Measurements from ENCODE around the gene SNAPC2.

Gene SNAPC2

DNA sequence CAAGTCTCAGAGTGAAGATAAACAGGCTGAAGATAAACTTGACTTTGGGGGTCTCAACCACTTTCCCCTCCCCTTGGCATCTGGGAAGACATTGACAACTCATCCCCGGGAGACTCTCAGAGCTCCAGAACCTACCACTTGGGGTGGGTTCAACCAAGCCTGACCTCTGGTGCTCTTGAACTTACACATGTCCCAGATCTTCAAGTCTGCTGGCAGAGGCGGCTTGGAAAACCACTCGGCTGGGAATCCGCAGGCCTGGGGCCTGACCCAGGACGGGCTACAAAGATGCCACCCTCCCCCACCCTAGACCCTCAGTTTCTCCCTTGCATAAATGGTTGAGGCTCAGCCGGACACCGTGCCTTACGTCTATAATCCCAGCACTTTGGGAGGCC lies 31.3 kb upstream of the SNAPC2 start:
- no peak for DNase-seq

DNA sequence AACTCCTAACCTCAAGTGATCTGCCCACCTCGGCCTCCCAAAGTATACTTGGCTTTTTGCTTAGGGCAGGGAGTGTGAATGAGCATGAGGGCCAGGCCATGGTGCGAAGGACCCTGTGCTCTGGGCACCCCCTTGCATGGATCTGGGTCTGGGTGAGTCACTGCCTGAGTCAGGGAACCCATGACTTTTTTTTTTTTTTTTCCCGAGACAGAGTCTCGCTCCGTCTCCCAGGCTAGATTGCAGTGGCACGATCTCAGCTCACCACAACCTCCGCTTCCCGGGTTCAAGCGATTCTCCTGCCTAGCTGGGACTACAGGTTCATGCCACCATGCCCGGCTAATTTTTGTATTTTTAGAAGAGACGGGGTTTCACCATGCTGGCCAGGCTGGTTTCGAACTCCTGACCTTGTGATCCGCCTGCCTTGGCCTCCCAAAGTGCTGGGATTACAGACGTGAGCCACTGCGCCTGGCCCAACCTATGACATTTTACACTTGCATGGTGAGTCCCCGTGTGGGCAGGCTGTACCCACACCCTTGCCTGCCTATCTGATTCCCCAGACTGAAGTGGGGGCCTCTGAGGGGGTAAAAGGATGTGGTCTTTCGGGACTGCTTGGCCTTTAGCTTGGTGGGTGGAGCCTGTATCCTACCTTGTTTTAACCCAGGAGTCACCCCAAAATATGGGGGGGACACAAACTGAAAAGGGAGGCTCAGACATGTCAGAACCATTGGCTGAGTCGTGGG lies 26.6 kb upstream of the SNAPC2 start:
- peak; percentile 66 for DNase-seq

DNA sequence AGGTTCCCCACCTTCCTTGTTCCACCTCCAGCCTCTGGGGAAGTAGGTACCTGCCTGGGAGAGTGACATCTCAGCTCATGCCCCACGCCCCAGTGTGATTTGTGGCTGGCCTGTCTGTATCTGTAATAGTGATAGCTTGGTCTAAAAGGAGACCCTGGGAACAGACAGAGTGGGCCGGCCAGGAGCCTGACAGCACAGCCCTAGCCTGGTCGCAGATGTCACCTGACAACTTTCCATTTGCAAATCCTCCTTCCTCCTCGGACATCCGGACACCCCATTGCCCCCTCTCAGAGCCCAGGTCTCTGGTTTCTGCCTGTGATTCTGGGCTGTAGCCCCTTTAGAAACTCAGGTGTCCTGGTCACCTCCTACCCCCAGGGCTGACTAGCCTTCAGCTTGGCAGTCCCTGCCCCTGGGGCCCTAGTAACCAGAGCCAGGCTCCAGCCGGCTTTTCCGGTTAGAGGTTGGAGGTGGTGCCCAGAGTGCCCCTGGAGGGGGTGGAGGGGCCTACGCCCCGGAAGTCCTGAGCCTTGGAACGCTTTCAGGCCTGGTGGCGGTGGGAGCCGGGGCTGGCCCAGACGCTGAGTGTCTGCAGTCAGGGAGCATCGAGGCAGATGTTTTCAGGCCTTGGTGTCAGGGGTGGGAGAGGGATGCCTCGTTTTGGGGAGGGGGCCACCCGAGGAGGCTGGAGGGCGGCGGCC lies 25.4 kb upstream of the SNAPC2 start:
- no peak for DNase-seq

DNA sequence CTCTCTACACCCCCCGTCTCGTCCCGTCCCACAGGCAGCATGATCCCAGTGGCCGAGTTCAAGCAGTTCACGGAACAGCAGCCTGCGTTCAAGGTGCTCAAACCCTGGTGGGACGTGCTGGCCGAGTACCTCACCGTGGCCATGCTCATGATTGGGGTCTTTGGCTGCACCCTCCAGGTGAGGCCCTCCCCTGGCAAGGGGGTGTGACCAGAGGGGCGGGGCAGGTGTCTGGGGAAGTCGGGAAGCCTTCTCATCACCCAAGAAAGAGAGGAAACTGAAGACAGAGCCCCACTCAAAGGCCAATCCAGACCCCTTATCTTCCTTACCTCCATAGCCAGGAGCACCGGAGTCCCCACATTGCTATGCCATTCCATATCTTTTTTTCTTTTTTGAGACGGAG lies 24.6 kb upstream of the SNAPC2 start:
- no peak for DNase-seq

DNA sequence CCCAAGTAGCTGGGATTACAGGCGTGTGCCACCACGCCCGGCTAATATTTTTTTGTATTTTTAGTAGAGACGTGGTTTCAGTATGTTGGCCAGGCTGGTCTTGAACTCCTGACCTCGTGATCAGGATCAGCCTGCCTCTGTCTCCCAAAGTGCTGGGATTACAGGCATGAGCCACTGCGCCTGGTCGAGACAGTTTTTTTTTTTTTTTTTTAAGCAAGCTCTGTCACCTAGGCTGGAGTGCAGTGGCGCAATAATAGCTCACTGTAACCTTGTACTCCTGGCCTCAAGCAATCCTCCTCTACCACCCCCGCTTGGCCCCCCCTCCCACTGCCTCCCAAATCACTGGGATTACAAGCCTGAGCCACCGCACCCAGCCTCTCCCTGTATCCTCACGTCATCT lies 22.8 kb upstream of the SNAPC2 start:
- no peak for DNase-seq

DNA sequence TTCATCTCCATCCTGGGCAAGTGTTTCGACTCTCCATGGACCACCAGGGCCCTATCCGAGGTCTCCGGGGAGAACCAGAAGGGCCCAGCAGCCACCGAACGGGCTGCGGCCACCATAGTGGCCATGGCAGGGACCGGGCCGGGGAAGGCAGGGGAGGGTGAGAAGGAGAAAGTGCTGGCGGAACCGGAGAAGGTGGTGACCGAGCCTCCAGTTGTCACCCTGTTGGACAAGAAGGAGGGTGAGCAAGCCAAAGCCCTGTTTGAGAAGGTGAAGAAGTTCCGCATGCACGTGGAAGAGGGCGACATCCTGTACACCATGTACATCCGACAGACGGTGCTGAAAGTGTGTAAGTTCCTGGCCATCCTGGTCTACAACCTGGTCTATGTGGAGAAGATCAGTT lies 21.2 kb upstream of the SNAPC2 start:
- no peak for DNase-seq

DNA sequence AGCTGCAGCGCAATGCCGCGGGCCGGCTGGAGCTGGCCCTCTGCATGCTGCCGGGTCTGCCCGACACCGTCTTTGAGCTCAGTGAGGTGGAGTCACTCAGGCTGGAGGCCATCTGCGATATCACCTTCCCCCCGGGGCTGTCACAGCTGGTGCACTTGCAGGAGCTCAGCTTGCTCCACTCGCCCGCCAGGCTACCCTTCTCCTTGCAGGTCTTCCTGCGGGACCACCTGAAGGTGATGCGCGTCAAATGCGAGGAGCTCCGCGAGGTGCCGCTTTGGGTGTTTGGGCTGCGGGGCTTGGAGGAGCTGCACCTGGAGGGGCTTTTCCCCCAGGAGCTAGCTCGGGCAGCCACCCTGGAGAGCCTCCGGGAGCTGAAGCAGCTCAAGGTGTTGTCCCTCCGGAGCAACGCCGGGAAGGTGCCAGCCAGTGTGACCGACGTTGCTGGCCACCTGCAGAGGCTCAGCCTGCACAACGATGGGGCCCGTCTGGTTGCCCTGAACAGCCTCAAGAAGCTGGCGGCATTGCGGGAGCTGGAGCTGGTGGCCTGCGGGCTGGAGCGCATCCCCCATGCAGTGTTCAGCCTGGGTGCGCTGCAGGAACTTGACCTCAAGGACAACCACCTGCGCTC lies 20.3 kb upstream of the SNAPC2 start:
- DNase-seq, result no peak

DNA sequence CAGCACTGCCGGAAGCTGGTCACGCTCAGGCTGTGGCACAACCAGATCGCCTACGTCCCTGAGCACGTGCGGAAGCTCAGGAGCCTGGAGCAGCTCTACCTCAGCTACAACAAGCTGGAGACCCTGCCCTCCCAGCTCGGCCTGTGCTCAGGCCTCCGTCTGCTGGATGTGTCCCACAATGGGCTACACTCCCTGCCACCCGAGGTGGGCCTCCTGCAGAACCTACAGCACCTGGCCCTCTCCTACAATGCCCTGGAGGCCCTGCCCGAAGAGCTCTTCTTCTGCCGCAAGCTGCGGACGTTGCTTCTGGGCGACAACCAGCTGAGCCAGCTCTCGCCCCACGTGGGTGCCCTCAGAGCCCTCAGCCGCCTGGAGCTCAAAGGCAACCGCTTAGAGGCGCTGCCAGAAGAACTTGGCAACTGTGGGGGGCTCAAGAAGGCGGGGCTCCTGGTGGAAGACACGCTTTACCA lies 19.7 kb upstream of the SNAPC2 start:
- DNase-seq, result no peak

DNA sequence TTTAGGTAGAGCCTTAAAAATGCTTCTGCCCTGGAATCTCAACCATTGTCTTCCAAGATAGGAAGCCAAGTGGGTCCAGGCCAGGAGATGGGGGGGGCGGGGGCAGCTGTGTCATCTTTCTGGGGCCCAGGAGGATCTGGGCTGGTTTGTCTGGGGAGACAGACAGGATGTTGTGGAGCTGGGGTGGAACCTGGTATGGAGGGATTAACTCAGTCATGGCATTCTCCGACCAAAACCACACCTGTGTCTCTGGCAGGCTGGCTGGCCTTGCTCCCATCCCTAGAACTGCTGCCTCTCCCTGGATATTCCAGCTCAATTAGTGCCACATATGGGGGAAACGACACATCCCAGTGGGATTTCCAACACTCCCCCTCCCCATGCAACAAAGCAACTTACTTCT lies 19.2 kb upstream of the SNAPC2 start:
- no peak for DNase-seq

DNA sequence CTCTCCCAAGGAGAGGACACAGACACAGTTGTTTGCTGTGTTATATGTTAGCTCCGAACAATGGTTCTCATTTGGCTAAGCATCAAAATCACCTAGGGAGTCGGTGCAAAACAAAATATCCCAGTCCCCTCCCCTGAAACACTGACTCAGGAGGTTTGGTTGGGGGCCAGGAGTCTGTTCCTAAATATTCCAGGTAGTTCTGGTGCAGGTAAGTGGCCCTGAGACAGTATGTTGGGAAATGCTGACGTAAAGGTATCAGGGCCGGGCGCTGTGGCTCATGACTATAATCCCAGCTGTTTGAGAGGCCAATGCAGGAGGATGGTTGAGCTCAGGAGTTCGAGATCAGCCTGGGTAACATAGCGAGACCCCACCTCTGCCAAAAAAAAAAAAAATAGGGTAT lies 18.8 kb upstream of the SNAPC2 start:
- no peak for DNase-seq

DNA sequence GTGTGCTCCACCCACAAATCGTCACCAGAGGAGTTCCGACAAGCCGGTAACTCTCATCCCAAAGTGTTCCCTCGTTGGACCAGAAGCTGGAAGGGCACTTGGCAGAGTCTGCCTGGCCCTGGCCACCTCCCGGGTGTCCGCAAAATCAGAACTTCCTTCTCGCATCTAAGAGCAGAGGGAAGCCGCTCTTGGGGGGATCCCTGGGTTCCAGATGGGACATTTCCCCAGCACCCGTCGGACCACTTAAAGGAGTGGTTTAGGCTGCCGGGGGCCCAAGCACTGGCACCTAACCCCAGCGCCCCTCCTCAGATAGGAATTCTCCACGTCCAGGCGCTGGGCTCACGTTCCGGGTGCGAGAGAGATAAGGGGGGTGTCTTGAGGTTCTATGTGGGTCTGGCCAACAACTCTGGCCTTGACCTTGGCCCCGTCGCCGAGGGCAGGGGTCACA lies 17.3 kb upstream of the SNAPC2 start:
- no peak for DNase-seq

DNA sequence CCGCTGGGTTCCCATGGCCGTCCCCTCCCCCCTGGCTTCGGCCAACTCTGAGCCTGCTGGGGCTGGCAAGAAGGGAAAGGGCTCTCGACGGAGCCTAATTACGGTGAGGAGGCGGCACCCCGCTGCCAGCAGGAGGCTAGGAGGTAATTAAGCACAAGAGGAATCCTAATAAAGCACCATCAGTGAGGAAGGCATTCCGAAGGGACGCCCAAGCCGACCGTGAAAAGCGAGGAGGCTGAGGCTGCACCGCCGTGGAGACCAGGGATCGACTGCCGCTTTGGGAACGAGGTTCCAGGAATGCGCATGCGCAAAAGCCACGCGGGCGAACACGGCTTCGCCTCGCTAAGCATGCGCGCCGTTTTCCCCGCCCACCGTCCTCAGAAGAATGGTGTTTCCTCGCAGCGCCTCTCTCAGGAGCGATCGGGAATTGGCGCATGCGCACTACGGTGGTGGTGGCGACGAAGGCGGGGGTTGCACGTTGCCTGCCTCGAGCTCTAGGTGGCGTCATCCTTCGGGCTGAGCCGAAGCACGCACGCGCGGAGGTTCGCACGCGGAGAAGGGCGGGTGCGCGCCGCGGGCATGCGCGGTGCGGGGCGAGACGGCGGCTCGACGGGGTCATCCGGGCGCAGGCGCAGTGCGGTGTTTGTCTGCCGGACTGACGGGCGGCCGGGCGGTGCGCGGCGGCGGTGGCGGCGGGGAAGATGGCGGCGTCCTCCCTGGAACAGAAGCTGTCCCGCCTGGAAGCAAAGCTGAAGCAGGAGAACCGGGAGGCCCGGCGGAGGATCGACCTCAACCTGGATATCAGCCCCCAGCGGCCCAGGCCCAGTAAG lies 16.7 kb upstream of the SNAPC2 start, which contains the start of gene MAP2K7:
TSS of gene MAP2K7 (plus strand) at position 634 of the 830 bp plus-strand sequence. CDS start at position 702, 68 bp downstream.
- peak; percentile 100 for DNase-seq

DNA sequence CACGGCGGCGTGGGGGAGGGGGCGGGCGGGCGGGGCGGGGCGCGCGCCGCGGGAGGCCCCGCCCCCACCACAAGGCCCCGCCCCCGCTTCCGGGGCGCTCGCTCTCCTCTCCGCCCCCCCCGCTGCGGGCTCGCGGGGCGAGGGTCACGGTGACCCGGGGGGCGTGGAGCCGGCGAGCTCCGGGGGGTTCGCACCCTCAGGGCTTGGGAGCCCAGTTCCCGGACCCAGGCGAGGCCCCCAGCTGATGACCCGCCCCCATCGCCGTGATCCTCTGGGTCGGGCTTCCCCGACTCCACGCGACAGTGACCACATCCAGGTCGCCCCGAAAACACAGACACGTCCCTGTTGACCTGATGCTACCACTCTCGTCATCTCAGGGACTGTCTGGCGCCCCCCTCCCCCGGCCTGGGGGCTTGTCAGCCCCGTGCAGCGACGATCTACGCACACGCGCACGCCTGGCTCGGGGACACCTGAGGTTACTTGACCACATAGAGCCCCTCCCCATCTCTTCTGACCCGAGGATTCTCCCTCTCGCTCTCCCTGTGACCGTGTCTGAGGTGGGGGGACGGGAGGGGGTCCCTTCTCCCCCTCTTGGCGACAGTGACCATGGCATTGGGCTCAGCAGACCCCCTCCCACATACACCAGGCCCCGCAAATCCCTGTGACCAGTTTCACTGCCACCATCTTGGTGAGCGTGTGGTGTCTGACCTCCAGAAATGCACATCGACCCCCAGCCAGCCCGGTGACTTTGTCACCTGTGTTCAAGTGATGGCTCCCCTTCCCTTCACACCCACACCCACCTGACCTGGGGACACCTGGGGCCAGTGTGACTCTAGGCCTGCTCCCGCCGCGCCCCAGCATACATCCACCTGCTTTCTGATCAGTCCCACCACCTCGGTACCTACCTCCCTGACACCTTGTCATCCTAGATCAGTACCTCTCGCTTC lies 15.8 kb upstream of the SNAPC2 start:
- DNase-seq, result peak; percentile 44

DNA sequence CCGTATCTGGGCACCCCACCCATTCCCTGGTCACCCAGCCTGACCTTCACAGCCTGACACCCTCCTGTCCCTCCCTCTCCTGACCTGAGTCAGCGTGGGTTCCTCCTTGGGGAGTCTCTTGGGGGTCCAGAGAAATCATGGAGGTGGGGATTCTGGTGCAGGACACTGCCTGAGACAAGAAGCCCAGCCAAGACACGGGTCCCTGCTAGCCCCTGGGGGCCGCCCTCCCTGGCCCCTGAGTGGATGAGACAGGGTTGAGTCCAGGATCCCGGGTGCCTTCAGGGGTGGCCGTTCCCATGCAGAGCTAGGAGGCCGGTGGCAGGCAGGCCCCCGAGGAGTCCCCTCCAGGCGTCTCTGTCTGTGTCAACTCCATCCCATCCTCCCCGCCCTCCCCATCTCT lies 14.9 kb upstream of the SNAPC2 start:
- no peak for DNase-seq

DNA sequence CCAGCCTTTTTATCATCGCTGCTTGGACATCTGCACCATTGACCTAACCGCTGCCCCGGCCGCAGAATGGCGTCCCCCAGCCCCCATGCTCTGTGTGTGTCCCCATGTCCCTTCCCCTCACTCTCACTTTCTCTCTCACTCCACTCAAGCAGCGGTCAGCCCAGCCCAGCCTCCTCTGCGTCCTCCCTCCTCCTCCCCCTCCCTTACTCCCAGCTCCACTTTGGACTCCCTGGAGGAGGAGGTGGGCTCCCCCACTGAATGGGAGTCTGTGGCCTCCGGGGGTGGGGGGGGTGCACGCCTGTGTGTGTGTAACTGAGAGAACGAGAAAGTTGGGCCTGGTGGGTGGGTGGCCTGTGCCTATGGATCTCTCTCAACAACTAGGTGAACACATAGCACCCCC lies 14.3 kb upstream of the SNAPC2 start:
- DNase-seq, result no peak

DNA sequence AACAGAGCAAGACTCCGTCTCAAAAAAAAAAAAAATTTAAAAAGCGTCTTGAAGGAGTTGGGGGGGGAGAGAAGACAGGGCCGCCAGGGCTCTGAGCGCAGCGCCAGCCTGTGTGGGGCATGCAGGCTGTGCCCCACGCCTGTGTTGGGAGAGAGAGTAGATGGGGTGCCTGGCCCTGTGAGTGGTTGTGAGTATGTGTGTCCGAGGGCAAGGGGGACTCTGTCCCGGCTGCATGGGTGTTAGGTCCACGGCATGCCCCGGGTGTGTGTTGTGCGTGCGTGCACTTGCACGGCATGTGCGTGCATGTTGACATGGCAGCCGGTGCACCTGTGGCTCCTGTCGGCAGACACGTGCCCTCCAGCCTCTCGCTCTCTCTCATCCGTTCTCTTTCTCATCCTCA lies 13.0 kb upstream of the SNAPC2 start:
- no peak for DNase-seq

DNA sequence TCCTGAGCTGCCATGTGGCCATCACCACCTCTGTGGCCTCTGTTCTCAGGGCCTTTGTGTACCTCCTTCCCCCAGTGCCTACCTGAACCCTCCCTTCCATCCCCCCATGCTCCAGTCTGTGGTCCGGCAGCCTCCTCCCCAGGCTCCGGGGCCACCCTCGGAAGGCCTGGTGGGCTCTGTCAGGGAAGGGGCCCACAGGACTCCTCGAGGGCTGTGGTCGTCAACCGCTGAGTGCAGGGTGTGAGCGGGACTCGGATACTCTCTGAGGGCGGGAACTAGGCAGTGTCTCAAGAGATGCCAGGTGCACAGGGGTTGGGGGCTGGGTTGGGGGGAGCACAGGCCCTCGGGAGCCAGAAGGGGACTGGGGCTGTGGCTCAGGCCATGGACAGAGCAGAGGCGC lies 12.6 kb upstream of the SNAPC2 start:
- no peak for DNase-seq

DNA sequence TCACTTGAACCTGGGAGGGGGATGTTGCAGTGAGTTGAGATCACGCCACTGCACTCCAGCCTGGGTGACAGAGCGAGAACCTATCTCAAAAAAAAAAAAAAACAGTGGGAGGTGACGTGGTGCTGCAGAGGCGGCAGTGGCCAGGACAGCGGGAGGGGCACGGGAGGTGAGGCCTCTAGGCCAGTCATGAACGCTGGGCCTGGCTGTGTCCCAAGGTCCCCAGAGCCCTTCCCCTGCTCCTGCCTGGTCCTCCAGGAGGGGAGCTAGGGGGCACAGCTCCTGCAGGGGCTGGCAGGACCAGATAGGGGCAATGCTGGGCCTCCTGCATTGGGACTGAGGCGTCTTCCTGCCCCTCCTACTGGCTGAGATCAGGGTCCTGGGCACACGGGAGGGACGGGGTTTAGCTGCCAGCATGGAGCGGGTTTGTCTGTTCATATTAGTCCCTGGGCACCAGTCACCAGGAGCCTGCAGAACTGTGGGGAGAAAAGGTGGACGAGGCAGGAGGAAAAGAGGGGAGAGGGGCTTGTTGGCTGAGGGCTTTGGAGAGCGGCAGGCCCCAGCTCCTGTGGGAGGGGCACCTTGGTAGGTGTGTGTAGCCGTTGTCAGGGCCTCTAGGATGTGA lies 11.9 kb upstream of the SNAPC2 start:
- DNase-seq, result no peak

DNA sequence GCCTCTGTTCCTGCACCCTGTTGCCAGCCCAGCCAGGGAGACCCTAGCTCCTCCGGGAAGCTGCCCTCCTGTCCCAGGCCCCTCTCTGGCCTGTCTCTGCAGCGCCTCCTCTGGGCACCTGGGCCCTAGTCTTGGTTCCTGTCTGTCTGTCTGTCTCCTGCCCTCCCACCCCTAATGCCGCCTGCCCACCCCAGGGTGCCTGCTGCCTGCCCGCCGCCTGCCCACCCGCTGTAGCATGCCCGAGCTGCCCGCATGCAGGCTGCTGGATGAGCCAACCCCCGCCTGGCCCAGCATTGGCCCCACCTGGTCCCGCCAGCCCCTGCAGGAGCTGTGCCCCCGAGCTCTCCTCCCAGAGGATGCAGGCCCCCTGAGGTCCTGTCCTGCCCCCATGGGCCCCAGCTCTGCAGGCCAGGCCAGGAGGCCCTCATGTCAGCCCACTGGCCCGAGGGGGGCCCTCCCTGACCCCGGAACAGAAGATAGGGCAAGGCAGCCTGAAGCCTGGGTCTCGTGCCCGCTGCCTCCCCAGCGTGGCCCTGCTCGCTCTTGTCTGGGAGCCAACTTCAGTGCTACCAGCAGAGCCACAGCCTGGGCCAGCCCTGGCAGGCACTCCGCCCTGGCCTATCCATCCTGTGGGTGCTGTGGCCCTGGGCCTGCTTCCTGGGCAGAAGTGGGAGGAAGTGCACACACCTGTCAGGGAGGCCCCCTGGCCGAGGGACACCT lies 11.2 kb upstream of the SNAPC2 start:
- DNase-seq, result no peak

DNA sequence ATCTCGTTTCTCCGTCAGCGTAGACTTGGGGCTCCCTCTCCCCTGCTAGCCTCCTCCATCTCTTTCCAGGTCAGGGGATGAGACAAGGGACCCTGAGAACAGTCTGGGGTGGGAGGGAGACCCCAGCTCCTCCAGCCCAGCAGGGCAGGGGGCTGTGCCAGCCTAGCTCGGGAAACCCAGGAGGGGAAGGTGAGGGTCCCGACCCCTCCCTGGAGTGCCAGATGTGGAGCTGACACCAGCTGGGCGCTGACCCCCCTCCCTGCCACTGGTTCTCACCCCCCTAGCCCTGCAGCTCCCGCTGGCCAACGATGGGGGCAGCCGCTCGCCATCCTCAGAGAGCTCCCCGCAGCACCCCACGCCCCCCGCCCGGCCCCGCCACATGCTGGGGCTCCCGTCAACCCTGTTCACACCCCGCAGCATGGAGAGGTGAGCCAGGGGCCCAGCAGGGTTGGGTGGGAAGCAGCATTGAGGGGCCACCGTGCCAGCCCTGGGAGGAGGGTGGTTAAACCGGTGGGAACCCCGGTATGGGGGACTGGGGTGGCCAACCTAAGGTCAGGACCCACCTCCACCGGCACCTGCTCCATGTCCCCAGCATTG lies 10.6 kb upstream of the SNAPC2 start:
- no peak for DNase-seq
